Measurements from ENCODE around the gene AHDC1.

DNA sequence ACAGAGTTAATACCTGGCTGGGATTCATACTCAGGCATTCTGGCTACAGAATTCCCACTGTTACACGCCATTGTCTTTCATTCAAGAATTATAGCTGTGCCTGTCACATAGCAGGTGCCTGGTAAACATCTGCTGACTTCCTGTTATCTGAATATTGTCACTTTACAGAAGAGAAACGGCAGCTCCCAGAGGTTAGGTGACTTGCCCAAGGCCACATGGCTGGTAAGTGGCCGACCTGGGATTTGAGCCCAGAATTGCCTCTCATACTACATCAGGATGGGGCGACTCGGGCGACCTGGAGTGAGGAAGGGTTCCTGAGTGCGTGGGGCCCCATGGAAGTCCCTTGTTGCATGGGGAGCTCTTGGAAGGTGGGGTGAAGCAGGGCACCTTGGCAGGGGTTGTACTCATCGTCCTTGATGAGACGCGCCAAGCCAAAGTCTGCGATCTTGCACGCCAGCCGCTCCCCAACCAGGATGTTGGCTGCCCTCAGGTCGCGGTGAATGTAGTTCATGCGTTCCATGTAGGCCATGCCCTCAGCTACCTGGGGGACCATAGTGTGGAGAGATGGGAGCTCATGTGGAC, 10.2 kb upstream of the AHDC1 start:
- TF ChIP-seq, protein P1, sequence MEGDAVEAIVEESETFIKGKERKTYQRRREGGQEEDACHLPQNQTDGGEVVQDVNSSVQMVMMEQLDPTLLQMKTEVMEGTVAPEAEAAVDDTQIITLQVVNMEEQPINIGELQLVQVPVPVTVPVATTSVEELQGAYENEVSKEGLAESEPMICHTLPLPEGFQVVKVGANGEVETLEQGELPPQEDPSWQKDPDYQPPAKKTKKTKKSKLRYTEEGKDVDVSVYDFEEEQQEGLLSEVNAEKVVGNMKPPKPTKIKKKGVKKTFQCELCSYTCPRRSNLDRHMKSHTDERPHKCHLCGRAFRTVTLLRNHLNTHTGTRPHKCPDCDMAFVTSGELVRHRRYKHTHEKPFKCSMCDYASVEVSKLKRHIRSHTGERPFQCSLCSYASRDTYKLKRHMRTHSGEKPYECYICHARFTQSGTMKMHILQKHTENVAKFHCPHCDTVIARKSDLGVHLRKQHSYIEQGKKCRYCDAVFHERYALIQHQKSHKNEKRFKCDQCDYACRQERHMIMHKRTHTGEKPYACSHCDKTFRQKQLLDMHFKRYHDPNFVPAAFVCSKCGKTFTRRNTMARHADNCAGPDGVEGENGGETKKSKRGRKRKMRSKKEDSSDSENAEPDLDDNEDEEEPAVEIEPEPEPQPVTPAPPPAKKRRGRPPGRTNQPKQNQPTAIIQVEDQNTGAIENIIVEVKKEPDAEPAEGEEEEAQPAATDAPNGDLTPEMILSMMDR (optimal IDR thresholded peaks at IDR 0.05 in 1 of 3, IDR thresholded peaks at IDR 0.05 in 1 of 3, conservative IDR thresholded peaks at IDR 0.05 in 1 of 3; ENCODE audit: extremely low read depth in 1 of 3, insufficient read depth in 2 of 3, low read length in 3 of 3) = no peak
- no peak for TF ChIP-seq EZH2 (IDR thresholded peaks at IDR 0.05; ENCODE audit: low read length)
